Astrocyte (in vitro differentiated cells and primary cell): Measurements from ENCODE around the gene SLC29A2.

ENCODE experiments used
- CTCF ChIP-seq: IDR thresholded peaks from 2 replicates; pipeline ENCODE4 v1.5.1; 2011; ENCODE audit warnings: low read depth, mild to moderate bottlenecking, inconsistent platforms, low read length, moderate library complexity; ENCODE audit not compliant: insufficient read depth
- EZH2 ChIP-seq: IDR thresholded peaks from 2 replicates; pipeline ENCODE4 v1.6.1; 2012; ENCODE audit warnings: mild to moderate bottlenecking, low read length, inconsistent platforms; ENCODE audit not compliant: insufficient read depth

DNA sequence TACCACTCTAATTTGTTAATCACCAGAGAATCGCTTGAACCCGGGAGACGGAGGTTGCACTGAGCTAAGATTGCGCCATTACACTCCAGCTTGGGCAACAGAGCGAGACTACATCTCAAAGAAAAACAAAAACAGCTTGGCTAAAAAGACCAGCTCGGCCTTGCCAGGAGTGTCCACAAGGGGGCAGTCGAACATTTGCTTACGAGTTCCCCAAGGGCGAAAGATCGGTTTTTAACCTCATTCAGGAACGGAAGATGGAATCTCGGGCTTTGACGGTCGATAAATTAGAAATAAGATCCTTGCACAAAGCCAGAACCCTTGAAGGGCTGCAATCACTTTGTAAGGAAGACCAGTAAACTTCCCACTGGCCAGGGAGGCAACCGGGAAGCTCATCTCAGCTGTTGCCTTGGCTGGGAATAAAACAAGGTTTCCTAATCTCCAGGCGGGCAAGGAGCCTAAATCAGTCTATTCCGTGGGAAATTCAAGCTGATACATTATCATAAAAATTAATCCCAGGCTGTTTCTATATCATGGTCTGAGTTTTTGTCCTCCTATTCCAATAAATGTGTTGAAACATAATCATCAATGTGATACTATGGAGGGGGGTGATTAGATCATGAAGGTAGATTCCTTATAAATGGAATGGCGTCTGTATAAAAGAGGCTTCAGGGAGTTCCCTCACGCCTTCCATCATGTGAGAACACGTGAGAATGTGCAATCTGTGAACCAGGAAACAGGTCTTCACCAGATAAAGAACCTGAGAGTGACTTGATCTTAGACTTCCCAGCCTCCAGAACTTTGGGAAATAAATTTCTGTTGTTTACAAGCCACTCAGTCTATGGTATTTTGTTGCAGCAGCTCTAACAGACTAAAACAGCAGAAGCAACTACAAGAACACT lies 14.9 kb upstream of the SLC29A2 start:
- TF ChIP-seq CTCF (peak; percentile 99), EZH2 (no peak)
